Measurements from ENCODE around the gene KLHDC8B. TPM values are rescaled to one million over a fixed set of nuclear protein-coding genes. Genes with fewer than 3 reads are reported as not detected.
"Not testable (repeated sequence)": the region's sequence is repeated elsewhere in the genome, so short reads cannot be mapped to it uniquely, and the experiment has no call there.

Gene KLHDC8B
- total RNA-seq, 2 donors from 2014 or later: 41.1 to 77.4 TPM

DNA sequence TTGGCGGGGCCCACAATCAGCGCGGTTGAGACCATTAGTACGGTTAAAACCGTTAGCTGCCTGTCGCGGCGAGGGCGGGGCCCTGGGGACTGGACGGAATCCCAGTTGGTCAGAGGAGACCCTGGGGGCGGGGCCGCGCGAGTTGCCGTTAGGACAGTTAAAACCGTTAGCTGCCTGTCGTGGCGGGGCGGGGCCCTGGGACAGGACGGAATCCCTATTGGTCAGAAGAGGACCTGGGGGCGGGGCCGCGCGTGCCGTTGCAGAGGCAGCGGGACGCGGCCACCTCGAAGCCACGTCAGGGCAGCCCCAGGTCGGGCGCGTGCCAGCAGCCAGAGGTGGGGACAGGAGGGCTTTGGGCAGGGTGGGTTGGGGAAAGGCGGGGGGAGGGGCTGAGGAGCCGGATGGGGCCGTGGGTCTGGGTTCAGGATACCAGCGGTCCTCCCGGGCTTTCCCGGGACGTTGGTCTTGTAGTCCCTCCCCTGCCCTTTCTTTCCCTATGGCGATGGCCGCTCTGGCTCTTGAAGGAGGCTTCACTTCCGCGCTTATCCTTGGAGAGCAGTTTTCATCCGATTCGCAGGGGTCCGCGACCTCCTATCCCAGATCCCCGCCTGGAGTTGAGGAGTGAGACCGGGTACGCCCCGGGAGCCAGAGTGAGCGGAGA is 28.0 kb downstream of the KLHDC8B start:
- no peak for TF ChIP-seq POLR2AphosphoS5 (IDR thresholded peaks at IDR 0.05)
- TF ChIP-seq, protein P1, sequence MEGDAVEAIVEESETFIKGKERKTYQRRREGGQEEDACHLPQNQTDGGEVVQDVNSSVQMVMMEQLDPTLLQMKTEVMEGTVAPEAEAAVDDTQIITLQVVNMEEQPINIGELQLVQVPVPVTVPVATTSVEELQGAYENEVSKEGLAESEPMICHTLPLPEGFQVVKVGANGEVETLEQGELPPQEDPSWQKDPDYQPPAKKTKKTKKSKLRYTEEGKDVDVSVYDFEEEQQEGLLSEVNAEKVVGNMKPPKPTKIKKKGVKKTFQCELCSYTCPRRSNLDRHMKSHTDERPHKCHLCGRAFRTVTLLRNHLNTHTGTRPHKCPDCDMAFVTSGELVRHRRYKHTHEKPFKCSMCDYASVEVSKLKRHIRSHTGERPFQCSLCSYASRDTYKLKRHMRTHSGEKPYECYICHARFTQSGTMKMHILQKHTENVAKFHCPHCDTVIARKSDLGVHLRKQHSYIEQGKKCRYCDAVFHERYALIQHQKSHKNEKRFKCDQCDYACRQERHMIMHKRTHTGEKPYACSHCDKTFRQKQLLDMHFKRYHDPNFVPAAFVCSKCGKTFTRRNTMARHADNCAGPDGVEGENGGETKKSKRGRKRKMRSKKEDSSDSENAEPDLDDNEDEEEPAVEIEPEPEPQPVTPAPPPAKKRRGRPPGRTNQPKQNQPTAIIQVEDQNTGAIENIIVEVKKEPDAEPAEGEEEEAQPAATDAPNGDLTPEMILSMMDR (IDR thresholded peaks at IDR 0.05): no peak
- TF ChIP-seq POLR2A (IDR thresholded peaks at IDR 0.05): no peak
- no peak overlapping the region for H3K27ac ChIP-seq
- 34% methylated on average over 40 of the region's 53 CpGs for WGBS
- H3K27me3 ChIP-seq (replicated peaks; ENCODE audit: insufficient read depth): no peaks in the 10 kb centered on the region
- H3K4me3 ChIP-seq: peak overlapping the region; percentile 0 to 9
- no peaks in the 10 kb centered on the region for H3K9me3 ChIP-seq
- intact Hi-C loops (cut with DNase I): no loop called here
- no peaks in the 10 kb centered on the region for H3K36me3 ChIP-seq
- no peaks in the 10 kb centered on the region for H3K4me1 ChIP-seq (replicated peaks)
- peak; percentile 6 for DNase-seq (ENCODE audit: low spot score)

DNA sequence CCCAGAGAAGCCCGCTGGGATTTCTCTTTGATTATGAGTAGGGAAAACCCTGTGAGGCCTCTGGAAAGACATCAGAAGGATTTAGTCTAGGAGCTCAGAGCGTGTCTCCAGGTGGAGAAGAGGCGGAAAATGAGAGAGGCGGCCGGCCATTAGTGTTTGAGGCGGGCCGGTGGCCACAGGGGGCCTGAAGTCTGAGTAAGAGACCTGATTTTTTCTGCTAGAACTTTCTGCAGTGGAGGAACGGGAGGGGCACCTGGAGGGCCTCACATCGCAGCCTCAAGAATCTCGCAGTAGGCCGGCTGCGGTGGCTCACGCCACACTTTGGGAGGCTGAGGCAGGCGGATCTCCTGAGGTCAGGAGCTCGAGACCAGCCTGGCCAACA is 28.5 kb downstream of the KLHDC8B start:
- H3K27me3 ChIP-seq (replicated peaks; ENCODE audit: insufficient read depth): no peaks in the 10 kb centered on the region
- H3K4me1 ChIP-seq (replicated peaks): no peaks in the 10 kb centered on the region
- no peak overlapping the region for H3K27ac ChIP-seq
- no peak overlapping the region for H3K4me3 ChIP-seq
- intact Hi-C loops (cut with DNase I): no loop called here
- no peak for DNase-seq (ENCODE audit: low spot score)
- H3K36me3 ChIP-seq: no peaks in the 10 kb centered on the region
- TF ChIP-seq POLR2A (IDR thresholded peaks at IDR 0.05): no peak
- TF ChIP-seq, protein P1 (IDR thresholded peaks at IDR 0.05): no peak
- 88% methylated on average over 15 of the region's 15 CpGs for WGBS
- no peaks in the 10 kb centered on the region for H3K9me3 ChIP-seq

DNA sequence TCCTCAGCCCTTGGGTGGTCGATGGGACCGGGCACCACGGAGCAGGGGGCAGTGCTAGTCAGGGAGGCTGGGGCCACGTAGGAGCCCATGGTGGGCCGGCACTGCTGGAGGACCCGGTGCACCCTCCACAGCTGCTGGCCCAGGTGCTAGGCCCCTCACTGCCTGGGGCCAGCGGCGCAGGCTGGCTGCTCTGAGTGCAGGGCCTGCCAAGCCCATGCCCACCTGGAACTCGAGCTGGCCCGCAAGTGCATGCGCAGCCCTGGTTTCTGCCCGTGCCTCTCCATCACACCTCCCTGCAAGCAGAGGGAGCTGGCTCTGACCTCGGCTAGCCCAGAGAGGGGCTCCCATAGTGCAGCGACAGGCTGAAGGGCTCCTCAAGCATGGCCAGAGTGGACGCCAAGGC is 42.1 kb downstream of the KLHDC8B start:
- 93% methylated on average over 7 of the region's 15 CpGs for WGBS
- Histone ChIP-seq H3K4me3 (no peak overlapping the region), H3K4me1 (replicated peaks) (no peaks in the 10 kb centered on the region), H3K27ac (no peak overlapping the region), H3K36me3 (no peaks in the 10 kb centered on the region), H3K9me3 (no peaks in the 10 kb centered on the region), H3K27me3 (replicated peaks; ENCODE audit: insufficient read depth) (no peaks in the 10 kb centered on the region)
- no peak for DNase-seq (ENCODE audit: low spot score)
- TF ChIP-seq POLR2AphosphoS5 (IDR thresholded peaks at IDR 0.05) (no peak), POLR2A (IDR thresholded peaks at IDR 0.05) (no peak)
- TF ChIP-seq, protein P1 (IDR thresholded peaks at IDR 0.05): no peak
- intact Hi-C loops (cut with DNase I): no loop called here

DNA sequence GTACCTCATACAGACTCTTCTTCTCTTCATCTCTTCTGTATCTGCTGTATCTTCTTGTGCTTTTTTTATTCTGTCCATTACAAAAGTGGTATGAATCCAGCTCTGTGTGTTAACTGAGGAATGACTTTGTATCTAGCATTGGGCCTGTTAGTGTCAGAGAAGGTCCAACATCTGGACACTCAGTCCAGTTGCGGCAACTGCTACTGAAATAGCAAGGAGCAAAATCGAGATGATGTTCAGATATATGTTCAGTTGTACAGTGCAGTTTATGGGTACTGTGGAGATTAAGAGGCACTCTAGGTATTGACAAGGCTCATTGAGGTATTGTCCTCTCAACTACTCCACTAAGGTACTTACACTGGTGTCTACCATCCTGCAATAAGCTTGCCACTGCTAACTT is 42.6 kb downstream of the KLHDC8B start:
- Histone ChIP-seq H3K4me1 (replicated peaks) (no peaks in the 10 kb centered on the region), H3K36me3 (no peaks in the 10 kb centered on the region), H3K4me3 (no peak overlapping the region), H3K9me3 (no peaks in the 10 kb centered on the region), H3K27me3 (replicated peaks; ENCODE audit: insufficient read depth) (no peaks in the 10 kb centered on the region), H3K27ac (no peak overlapping the region)
- DNase-seq (ENCODE audit: low spot score): no peak
- intact Hi-C loops (cut with DNase I): no loop called here
- 84% methylated on average over 2 of the region's 2 CpGs for WGBS
- TF ChIP-seq, protein P1 (IDR thresholded peaks at IDR 0.05): no peak
- TF ChIP-seq POLR2A (IDR thresholded peaks at IDR 0.05) (no peak), POLR2AphosphoS5 (IDR thresholded peaks at IDR 0.05) (no peak)

DNA sequence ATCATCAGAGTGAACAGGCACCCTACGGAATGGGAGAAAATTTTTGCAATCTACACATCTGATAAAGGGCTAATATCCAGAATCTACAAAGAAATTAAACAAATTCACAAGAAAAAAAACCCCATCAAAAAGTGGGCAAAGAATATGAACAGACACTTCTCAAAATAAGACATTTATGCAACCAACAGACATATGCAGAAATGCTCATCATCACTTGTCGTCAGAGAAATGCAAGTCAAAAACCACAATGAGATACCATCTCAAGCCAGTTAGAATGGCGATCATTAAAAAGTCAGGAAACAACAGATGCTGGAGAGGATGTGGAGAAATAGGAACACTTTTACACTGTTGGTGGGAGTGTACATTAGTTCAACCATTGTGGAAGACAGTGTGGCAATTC is 45.3 kb downstream of the KLHDC8B start:
- intact Hi-C loops (cut with DNase I); H3K4me1 ChIP-seq (replicated peaks); H3K9me3 ChIP-seq; H3K27me3 ChIP-seq (replicated peaks; ENCODE audit: insufficient read depth); DNase-seq (ENCODE audit: low spot score); H3K27ac ChIP-seq; H3K36me3 ChIP-seq; H3K4me3 ChIP-seq: not testable (repeated sequence)
- 76% methylated on average over 3 of the region's 3 CpGs for WGBS

DNA sequence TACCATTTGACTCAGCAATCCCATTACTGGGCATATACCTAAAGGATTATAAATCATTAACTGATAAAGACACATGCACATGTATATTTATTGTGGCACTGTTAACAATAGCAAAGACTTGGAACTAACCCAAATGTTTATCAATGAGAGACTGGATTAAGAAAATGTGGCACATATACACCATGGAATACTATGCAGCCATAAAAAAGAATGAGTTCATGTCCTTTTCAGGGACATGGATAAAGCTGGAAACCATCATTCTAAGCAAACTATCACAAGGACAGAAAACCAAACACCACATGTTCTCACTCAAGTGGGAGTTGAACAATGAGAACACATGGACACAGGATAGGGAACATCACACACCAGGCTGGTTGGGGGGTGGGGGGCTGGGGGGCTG is 45.7 kb downstream of the KLHDC8B start:
- H3K9me3 ChIP-seq; H3K36me3 ChIP-seq; H3K4me1 ChIP-seq (replicated peaks); DNase-seq (ENCODE audit: low spot score); intact Hi-C loops (cut with DNase I); H3K4me3 ChIP-seq; H3K27ac ChIP-seq; H3K27me3 ChIP-seq (replicated peaks; ENCODE audit: insufficient read depth): not testable (repeated sequence)

All from prostate gland (tissue), 2 donors.